ENCODE results near the gene CCDC71L.

- TF ChIP-seq CSDC2 (CRISPR knock-in tag; IDR thresholded peaks at IDR 0.05) (no peak), OSR1 (CRISPR knock-in tag; IDR thresholded peaks at IDR 0.05) (no peak), ZC3H10 (CRISPR knock-in tag; IDR thresholded peaks at IDR 0.05) (no peak), RARB (CRISPR knock-in tag; IDR thresholded peaks at IDR 0.05) (no peak), TSHZ2 (CRISPR knock-in tag; IDR thresholded peaks at IDR 0.05) (no peak), ZFP30 (CRISPR knock-in tag; IDR thresholded peaks at IDR 0.05) (no peak), ZFP3 (CRISPR knock-in tag; IDR thresholded peaks at IDR 0.05) (no peak)
- TF ChIP-seq, protein P1, sequence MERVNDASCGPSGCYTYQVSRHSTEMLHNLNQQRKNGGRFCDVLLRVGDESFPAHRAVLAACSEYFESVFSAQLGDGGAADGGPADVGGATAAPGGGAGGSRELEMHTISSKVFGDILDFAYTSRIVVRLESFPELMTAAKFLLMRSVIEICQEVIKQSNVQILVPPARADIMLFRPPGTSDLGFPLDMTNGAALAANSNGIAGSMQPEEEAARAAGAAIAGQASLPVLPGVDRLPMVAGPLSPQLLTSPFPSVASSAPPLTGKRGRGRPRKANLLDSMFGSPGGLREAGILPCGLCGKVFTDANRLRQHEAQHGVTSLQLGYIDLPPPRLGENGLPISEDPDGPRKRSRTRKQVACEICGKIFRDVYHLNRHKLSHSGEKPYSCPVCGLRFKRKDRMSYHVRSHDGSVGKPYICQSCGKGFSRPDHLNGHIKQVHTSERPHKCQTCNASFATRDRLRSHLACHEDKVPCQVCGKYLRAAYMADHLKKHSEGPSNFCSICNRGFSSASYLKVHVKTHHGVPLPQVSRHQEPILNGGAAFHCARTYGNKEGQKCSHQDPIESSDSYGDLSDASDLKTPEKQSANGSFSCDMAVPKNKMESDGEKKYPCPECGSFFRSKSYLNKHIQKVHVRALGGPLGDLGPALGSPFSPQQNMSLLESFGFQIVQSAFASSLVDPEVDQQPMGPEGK (CRISPR knock-in tag; IDR thresholded peaks at IDR 0.05; ENCODE audit: borderline replicate concordance), result no peak
Observed at GRCh38 chr7:106641416-106641815, 19.5 kb downstream of the CCDC71L start.
